Endothelial cell of umbilical vein (primary cell): ENCODE measurements around the gene NPAT. TPM values are rescaled to one million over a fixed set of nuclear protein-coding genes. Genes with fewer than 3 reads are reported as not detected.

Source experiments
- BruUV-seq: library from RNA; stranded (reverse); fragments of 400-500 nt; replicated peaks from 2 replicates; lab custom pipeline; 2021; lab: Mats Ljungman, UMichigan
- CTCF ChIA-PET: fragments of 300-600, 350-600 bp; sonication (Branson Sonifier 250); formaldehyde crosslinking; loops from one replicate; lab custom pipeline; 2021; ENCODE audit warnings: antibody characterized with exemption, inconsistent platforms; lab: Charles Lee
- POLR2A ChIA-PET: fragments of 300-600, 350-600 bp; sonication (Branson Sonifier 250); formaldehyde crosslinking; loops from one replicate; lab custom pipeline; 2021; ENCODE audit warnings: antibody characterized with exemption, inconsistent platforms; lab: Charles Lee
- DNase-seq: peaks from one replicate; pipeline ENCODE4 v3.0.0-alpha.2; 2011; ENCODE audit warnings: low read depth, low spot score
- FAIRE-seq: peaks from 2 replicates; lab custom pipeline; 2011; peaks lifted over from hg19 to GRCh38; lab: Jason Lieb, UNC
- H2AFZ ChIP-seq: 2 replicates; pipeline ENCODE4 v1.6.0; 2012; ENCODE audit warnings: low read depth, low read length, control low read depth, inconsistent platforms
- H3K27ac ChIP-seq: 2 replicates; pipeline ENCODE4 v1.5.1; 2011; ENCODE audit warnings: low read depth, mild to moderate bottlenecking, control low read depth, low read length, moderate library complexity; ENCODE audit not compliant: insufficient read depth
- H3K27me3 ChIP-seq, 2 experiments: 2 replicates each; pipeline versions ENCODE4 v1.6.0 to v1.6.1; 2011; ENCODE audit warnings: low read length in 2 of 2, mixed read lengths in 1 of 2; ENCODE audit not compliant: control insufficient read depth in 2 of 2, insufficient read depth in 2 of 2
- H3K36me3 ChIP-seq, 2 experiments: 2 replicates in 1 of 2; 3 replicates in 1 of 2; pipeline ENCODE4 v1.5.1; 2011; ENCODE audit warnings: low read length in 2 of 2, mild to moderate bottlenecking in 1 of 2, moderate library complexity in 1 of 2; ENCODE audit not compliant: control insufficient read depth in 2 of 2, insufficient read depth in 2 of 2; ENCODE audit errors: extremely low read depth in 1 of 2
- H3K4me1 ChIP-seq: 3 replicates; pipeline ENCODE4 v1.5.1; 2011; ENCODE audit warnings: mild to moderate bottlenecking, low read length; ENCODE audit not compliant: control insufficient read depth, insufficient read depth; ENCODE audit errors: extremely low read depth
- H3K4me2 ChIP-seq: 2 replicates; pipeline ENCODE4 v1.6.1; 2011; ENCODE audit warnings: low read length, control low read depth, mixed read lengths; ENCODE audit not compliant: insufficient read depth
- H3K4me3 ChIP-seq, 3 experiments: fragments of 200-600 bp in 1 of 3; sonication (generic), shearing (Covaris generic) in 1 of 3; replicated peaks in 1 of 3; 2 replicates each; pipeline ENCODE4 v1.5.1; 2011 to 2016; ENCODE audit warnings: control low read depth in 3 of 3, low read length in 3 of 3, mild to moderate bottlenecking in 2 of 3, inconsistent platforms in 1 of 3, low read depth in 1 of 3, moderate library complexity in 1 of 3; ENCODE audit not compliant: insufficient read depth in 1 of 3
- H3K79me2 ChIP-seq: 2 replicates; pipeline ENCODE4 v1.6.0; 2012; ENCODE audit warnings: low read length, inconsistent platforms; ENCODE audit not compliant: control insufficient read depth, insufficient read depth
- H3K9ac ChIP-seq: replicated peaks from 2 replicates; pipeline ENCODE3; 2011; ENCODE audit warnings: low read length, control low read depth; ENCODE audit not compliant: insufficient read depth; ENCODE audit errors: extremely low read depth
- H3K9me1 ChIP-seq: replicated peaks from 3 replicates; pipeline ENCODE4 v1.6.0; 2011; ENCODE audit warnings: mild to moderate bottlenecking, low read length; ENCODE audit not compliant: control insufficient read depth, insufficient read depth; ENCODE audit errors: extremely low read depth
- H3K9me3 ChIP-seq: replicated peaks from 2 replicates; pipeline ENCODE4 v1.5.1; 2012; ENCODE audit warnings: low read length, inconsistent platforms; ENCODE audit not compliant: control insufficient read depth, insufficient read depth
- H4K20me1 ChIP-seq: replicated peaks from 2 replicates; pipeline ENCODE3; 2011; ENCODE audit warnings: mild to moderate bottlenecking, low read length; ENCODE audit not compliant: control insufficient read depth, insufficient read depth; ENCODE audit errors: extremely low read depth
- EZH2 ChIP-seq: IDR thresholded peaks from 2 replicates; pipeline ENCODE4 v1.6.1; 2012; ENCODE audit warnings: borderline replicate concordance, low read depth, mild to moderate bottlenecking, moderate library complexity, low read length, inconsistent platforms; ENCODE audit not compliant: severe bottlenecking
- FOS ChIP-seq: IDR thresholded peaks from 2 replicates; pipeline ENCODE4 v1.6.1; 2011; ENCODE audit warnings: mild to moderate bottlenecking, low read length, moderate library complexity, borderline replicate concordance; ENCODE audit not compliant: insufficient read depth
- GATA2 ChIP-seq: IDR thresholded peaks from 2 replicates; pipeline ENCODE4 v1.7.0; 2011; ENCODE audit warnings: low read depth, mild to moderate bottlenecking, moderate library complexity, mixed read lengths, low read length; ENCODE audit not compliant: insufficient read length, insufficient read depth
- JUN ChIP-seq: IDR thresholded peaks from 2 replicates; pipeline ENCODE4 v1.6.1; 2011; ENCODE audit warnings: borderline replicate concordance, low read depth; ENCODE audit not compliant: insufficient read length, insufficient read depth
- MYC ChIP-seq: IDR thresholded peaks from one replicate; pipeline ENCODE4 v1.6.1; 2011; ENCODE audit warnings: mild to moderate bottlenecking, low read depth, low read length
- POLR2A ChIP-seq: IDR thresholded peaks from 2 replicates; pipeline ENCODE4 v1.6.1; 2012; ENCODE audit warnings: low read depth, mild to moderate bottlenecking, control low read depth, low read length
- POLR2AphosphoS5 ChIP-seq: IDR thresholded peaks from 2 replicates; pipeline ENCODE4 v1.6.1; 2012; ENCODE audit warnings: low read depth, mild to moderate bottlenecking, control low read depth, low read length, moderate library complexity; ENCODE audit not compliant: insufficient read depth
- dilution Hi-C: fragments of 300-500 bp; cut with MboI; formaldehyde crosslinking; loops from one replicate; pipeline ENCODE4 v1.15.0; 2019; ENCODE audit warnings: low sequenced_read_pairs; ENCODE audit not compliant: extremely low pct_ligation_motif_present
- intact Hi-C: fragments of 100-400 bp; cut with micrococcal nuclease; formaldehyde crosslinking; loops from one replicate; pipeline ENCODE4 v1.10.0; 2022
- polyA plus RNA-seq, 4 experiments: library from polyadenylated mRNA; depleted of rRNA in 3 of 4; stranded (reverse) in 3 of 4; unstranded in 1 of 4; fragments of >200 nt; gene quantifications; 2 replicates each; pipeline versions ENCODE4 v1.2.1 to v1.2.3, GENCODE V29; 2011 to 2012; ENCODE audit warnings: missing spikeins in 1 of 4
- total RNA-seq: library from RNA; stranded (reverse); gene quantifications from 2 replicates; pipeline ENCODE4 v1.2.3, GENCODE V29; 2021
- TF ChIP-seq, protein P1 (sequence below): IDR thresholded peaks from 2 replicates; pipeline ENCODE4 v1.6.1; 2011; ENCODE audit not compliant: insufficient read depth, insufficient read length
- TF ChIP-seq, protein P2 (sequence below), 2 donors: IDR thresholded peaks; 1 replicate in 1 of 2; 2 replicates in 1 of 2; pipeline ENCODE4 v1.5.1; 2011; ENCODE audit warnings: low read length in 2 of 2, mild to moderate bottlenecking in 2 of 2, moderate library complexity in 2 of 2, control low read depth in 1 of 2, inconsistent platforms in 1 of 2, low read depth in 1 of 2; ENCODE audit not compliant: insufficient read depth in 1 of 2; ENCODE audit errors: extremely low read depth in 1 of 2

The NPAT gene
- total and polyA plus RNA-seq, 2 donors (not counting 3 experiments of a cell fraction or from before 2014, with no cell fraction given), result 4.4 to 19.0 TPM

DNA sequence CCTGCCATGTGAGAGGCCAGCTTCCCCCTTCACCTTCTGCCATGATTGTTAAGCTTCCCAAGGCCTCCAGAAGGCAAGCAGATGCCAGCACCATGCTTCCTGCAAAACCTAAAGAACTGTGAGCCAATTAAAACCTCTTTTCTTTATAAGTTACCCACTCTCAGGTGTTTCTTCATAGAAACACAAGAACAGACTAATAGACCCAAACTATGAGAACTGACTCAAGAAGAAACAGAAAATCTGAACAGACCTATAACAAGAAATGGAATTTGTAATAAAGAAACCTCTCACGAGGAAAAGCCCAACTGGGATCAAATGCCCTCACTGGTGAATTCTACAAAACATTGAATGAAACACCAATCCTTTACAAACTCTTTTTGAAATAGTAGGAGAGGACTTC, 12.0 kb downstream of the NPAT start:
- FAIRE-seq, result no peak
- H3K27ac ChIP-seq, result no peak overlapping the region
- no peaks in the 10 kb centered on the region for H3K9me3 ChIP-seq
- no peak overlapping the region for H3K4me2 ChIP-seq
- no peaks in the 10 kb centered on the region for H3K4me1 ChIP-seq
- H3K4me3 ChIP-seq, result no peak overlapping the region
- peaks cover 72% of the 10 kb centered on the region for H3K79me2 ChIP-seq
- H3K9me1 ChIP-seq, result no peaks in the 10 kb centered on the region
- BruUV-seq, result no TSS peak
- no peaks in the 10 kb centered on the region for H3K27me3 ChIP-seq
- no peak overlapping the region for H3K9ac ChIP-seq
- no peak overlapping the region for H2AFZ ChIP-seq
- DNase-seq, result no peak
- intact Hi-C loops, result no loop called here
- H3K36me3 ChIP-seq, result peaks cover 8 to 22% of the 10 kb centered on the region in 2 experiments
- no peaks in the 10 kb centered on the region for H4K20me1 ChIP-seq
- ChIA-PET POLR2A (no interaction called here), CTCF (interaction anchor here (0.7 kb wide), 1 partner anchor 188 kb away, joined by 3 read pairs; no protein-coding TSS in a partner anchor)
- TF ChIP-seq MYC (no peak), JUN (no peak), GATA2 (no peak), POLR2AphosphoS5 (no peak), POLR2A (no peak), EZH2 (no peak), FOS (no peak)
- TF ChIP-seq, protein P1, sequence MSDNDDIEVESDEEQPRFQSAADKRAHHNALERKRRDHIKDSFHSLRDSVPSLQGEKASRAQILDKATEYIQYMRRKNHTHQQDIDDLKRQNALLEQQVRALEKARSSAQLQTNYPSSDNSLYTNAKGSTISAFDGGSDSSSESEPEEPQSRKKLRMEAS, result no peak
- TF ChIP-seq, protein P2, sequence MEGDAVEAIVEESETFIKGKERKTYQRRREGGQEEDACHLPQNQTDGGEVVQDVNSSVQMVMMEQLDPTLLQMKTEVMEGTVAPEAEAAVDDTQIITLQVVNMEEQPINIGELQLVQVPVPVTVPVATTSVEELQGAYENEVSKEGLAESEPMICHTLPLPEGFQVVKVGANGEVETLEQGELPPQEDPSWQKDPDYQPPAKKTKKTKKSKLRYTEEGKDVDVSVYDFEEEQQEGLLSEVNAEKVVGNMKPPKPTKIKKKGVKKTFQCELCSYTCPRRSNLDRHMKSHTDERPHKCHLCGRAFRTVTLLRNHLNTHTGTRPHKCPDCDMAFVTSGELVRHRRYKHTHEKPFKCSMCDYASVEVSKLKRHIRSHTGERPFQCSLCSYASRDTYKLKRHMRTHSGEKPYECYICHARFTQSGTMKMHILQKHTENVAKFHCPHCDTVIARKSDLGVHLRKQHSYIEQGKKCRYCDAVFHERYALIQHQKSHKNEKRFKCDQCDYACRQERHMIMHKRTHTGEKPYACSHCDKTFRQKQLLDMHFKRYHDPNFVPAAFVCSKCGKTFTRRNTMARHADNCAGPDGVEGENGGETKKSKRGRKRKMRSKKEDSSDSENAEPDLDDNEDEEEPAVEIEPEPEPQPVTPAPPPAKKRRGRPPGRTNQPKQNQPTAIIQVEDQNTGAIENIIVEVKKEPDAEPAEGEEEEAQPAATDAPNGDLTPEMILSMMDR (IDR thresholded peaks at IDR 0.05; ENCODE audit: extremely low read depth in 1 of 2, insufficient read depth in 1 of 2, low read depth in 1 of 2, low read length in 2 of 2), result no peak
- dilution Hi-C loops, result no loop called here
